Chondrocyte (in vitro differentiated cells): ENCODE results near the gene KRT4. TPM values are rescaled to one million over a fixed set of nuclear protein-coding genes. Genes with fewer than 3 reads are reported as not detected.

Experiments
- DNase-seq: peaks from one replicate; pipeline ENCODE4 v3.0.0; 2021; ENCODE audit warnings: mixed read lengths, low spot score
- H3K27ac Mint-ChIP-seq: one replicate; pipeline ENCODE4 v1.8.0; 2021; ENCODE audit warnings: mild to moderate bottlenecking, moderate library complexity, mixed read lengths; ENCODE audit not compliant: unreplicated experiment
- H3K27me3 Mint-ChIP-seq: 2 replicates; pipeline ENCODE4 v1.8.0; 2021; ENCODE audit warnings: low read depth, mixed read lengths
- H3K36me3 Mint-ChIP-seq: 2 replicates; pipeline ENCODE4 v1.8.0; 2021; ENCODE audit warnings: low read depth, mixed read lengths
- H3K4me1 Mint-ChIP-seq: 2 replicates; pipeline ENCODE4 v1.8.0; 2021; ENCODE audit warnings: low read depth, mild to moderate bottlenecking, mixed read lengths
- H3K4me3 Mint-ChIP-seq: one replicate; pipeline ENCODE4 v1.8.0; 2021; ENCODE audit warnings: mild to moderate bottlenecking, moderate library complexity, mixed read lengths; ENCODE audit not compliant: unreplicated experiment
- H3K9me3 Mint-ChIP-seq: 2 replicates; pipeline ENCODE4 v1.8.0; 2021; ENCODE audit warnings: low read depth, mixed read lengths
- CTCF ChIP-seq: fragments of 200-600 bp; sonication (generic); IDR thresholded peaks from 2 replicates; pipeline ENCODE4 v1.5.0; 2021; ENCODE audit warnings: antibody characterized with exemption, mild to moderate bottlenecking, moderate library complexity
- total RNA-seq: library from RNA; stranded (reverse); gene quantifications from 3 replicates; pipeline ENCODE4 v1.2.1, GENCODE V29; 2021

KRT4 gene
- total RNA-seq, 1 donor from 2014 or later: 0.90 TPM

- H3K27ac Mint-ChIP-seq: no peak overlapping the region
- no peak overlapping the region for H3K4me3 Mint-ChIP-seq
- peaks cover 52% of the 10 kb centered on the region for H3K27me3 Mint-ChIP-seq
- H3K4me1 Mint-ChIP-seq: no peaks in the 10 kb centered on the region
- H3K36me3 Mint-ChIP-seq: no peaks in the 10 kb centered on the region
- peaks cover 2% of the 10 kb centered on the region for H3K9me3 Mint-ChIP-seq
- TF ChIP-seq CTCF: no peak
- no peak for DNase-seq
Observed at GRCh38 chr12:52789637-52790426, 24.1 kb downstream of the KRT4 start.

GRCh38 chr12:52788876-52789636, 24.9 kb downstream of the KRT4 start:
- no peaks in the 10 kb centered on the region for H3K4me1 Mint-ChIP-seq
- peaks cover 2% of the 10 kb centered on the region for H3K9me3 Mint-ChIP-seq
- no peak overlapping the region for H3K27ac Mint-ChIP-seq
- no peak for DNase-seq
- H3K27me3 Mint-ChIP-seq: peaks cover 50% of the 10 kb centered on the region
- H3K36me3 Mint-ChIP-seq: no peaks in the 10 kb centered on the region
- no peak for TF ChIP-seq CTCF
- H3K4me3 Mint-ChIP-seq: no peak overlapping the region

GRCh38 chr12:52788192-52788875, 25.6 kb downstream of the KRT4 start:
- H3K9me3 Mint-ChIP-seq: peaks cover 2% of the 10 kb centered on the region
- no peak overlapping the region for H3K4me3 Mint-ChIP-seq
- peaks cover 51% of the 10 kb centered on the region for H3K27me3 Mint-ChIP-seq

GRCh38 chr12:52787324-52788191, 26.4 kb downstream of the KRT4 start:
- Mint-ChIP-seq H3K4me1 (no peaks in the 10 kb centered on the region), H3K27me3 (peaks cover 50% of the 10 kb centered on the region), H3K4me3 (no peak overlapping the region)

More at GRCh38 chr12:52788192-52788875, 25.6 kb downstream of the KRT4 start:
- no peak for DNase-seq
- Mint-ChIP-seq H3K36me3 (no peaks in the 10 kb centered on the region), H3K4me1 (no peaks in the 10 kb centered on the region), H3K27ac (no peak overlapping the region)
- no peak for TF ChIP-seq CTCF

More at GRCh38 chr12:52787324-52788191, 26.4 kb downstream of the KRT4 start:
- TF ChIP-seq CTCF: no peak
- Mint-ChIP-seq H3K27ac (no peak overlapping the region), H3K36me3 (no peaks in the 10 kb centered on the region), H3K9me3 (peaks cover 2% of the 10 kb centered on the region)
- DNase-seq: no peak
